Loucy (cell line): Measurements from ENCODE around the gene NLGN1.

Experiments
- H2AFZ ChIP-seq: fragments of 200-600 bp; sonication (generic); 2 replicates; pipeline ENCODE4 v1.6.0; 2016; ENCODE audit warnings: antibody characterized with exemption, mild to moderate bottlenecking, low read length, moderate library complexity
- H3F3A ChIP-seq: fragments of 200-600 bp; 2 replicates; pipeline ENCODE4 v1.6.0; 2016; ENCODE audit warnings: antibody characterized with exemption, low read depth, mild to moderate bottlenecking
- H3K27me3 ChIP-seq: fragments of 200-600 bp; sonication (generic); 2 replicates; pipeline ENCODE4 v1.6.1; 2014; ENCODE audit warnings: low read length, mild to moderate bottlenecking; ENCODE audit not compliant: insufficient read depth, poor library complexity, severe bottlenecking
- H3K36me3 ChIP-seq: fragments of 200-600 bp; sonication (generic); 2 replicates; pipeline ENCODE4 v1.6.1; 2016; ENCODE audit warnings: low read length; ENCODE audit not compliant: insufficient read depth
- H3K4me1 ChIP-seq: fragments of 200-600 bp; sonication (generic); 2 replicates; pipeline ENCODE4 v1.5.1; 2014; ENCODE audit warnings: low read length, mild to moderate bottlenecking; ENCODE audit not compliant: insufficient read depth, poor library complexity, severe bottlenecking
- H3K4me2 ChIP-seq: fragments of 200-600 bp; sonication (generic); 2 replicates; pipeline ENCODE4 v1.6.0; 2014; ENCODE audit warnings: antibody characterized with exemption, low read length, low read depth, mild to moderate bottlenecking; ENCODE audit not compliant: poor library complexity, severe bottlenecking
- H3K4me3 ChIP-seq: fragments of 200-600 bp; sonication (generic); 2 replicates; pipeline ENCODE4 v1.5.1; 2014; ENCODE audit warnings: low read length, mild to moderate bottlenecking, mixed read lengths; ENCODE audit not compliant: poor library complexity, severe bottlenecking
- H3K79me2 ChIP-seq: fragments of 200-600 bp; sonication (generic); 2 replicates; pipeline ENCODE4 v1.6.1; 2014; ENCODE audit warnings: low read length; ENCODE audit not compliant: insufficient read depth
- H3K9ac ChIP-seq: fragments of 200-600 bp; sonication (generic); 2 replicates; pipeline ENCODE4 v1.6.0; 2014; ENCODE audit warnings: mild to moderate bottlenecking, low read depth, low read length, moderate library complexity; ENCODE audit not compliant: poor library complexity, severe bottlenecking
- H3K9me2 ChIP-seq: fragments of 200-600 bp; sonication (generic); replicated peaks from 2 replicates; pipeline ENCODE4 v1.6.1; 2016; ENCODE audit warnings: low read depth, low read length, mixed read lengths
- H3K9me3 ChIP-seq: fragments of 200-600 bp; sonication (generic); 2 replicates; pipeline ENCODE4 v1.6.1; 2014; ENCODE audit warnings: mild to moderate bottlenecking, antibody characterized with exemption, low read length, low read depth; ENCODE audit not compliant: insufficient read depth
- H4K20me1 ChIP-seq: fragments of 200-600 bp; sonication (generic); 2 replicates; pipeline ENCODE4 v1.6.0; 2014; ENCODE audit warnings: antibody characterized with exemption, low read length, mild to moderate bottlenecking; ENCODE audit not compliant: insufficient read depth, poor library complexity, severe bottlenecking
- EZH2phosphoT487 ChIP-seq: fragments of 200-600 bp; IDR thresholded peaks from 2 replicates; pipeline ENCODE4 v1.6.1; 2018; ENCODE audit warnings: antibody characterized with exemption, mild to moderate bottlenecking, moderate library complexity, borderline replicate concordance
- TF ChIP-seq, protein P1 (sequence below): fragments of 200-600 bp; sonication (generic); conservative IDR thresholded peaks from 2 replicates; pipeline ENCODE4 v1.5.1; 2014; ENCODE audit warnings: mild to moderate bottlenecking, antibody characterized with exemption, low read length

NLGN1 gene

DNA sequence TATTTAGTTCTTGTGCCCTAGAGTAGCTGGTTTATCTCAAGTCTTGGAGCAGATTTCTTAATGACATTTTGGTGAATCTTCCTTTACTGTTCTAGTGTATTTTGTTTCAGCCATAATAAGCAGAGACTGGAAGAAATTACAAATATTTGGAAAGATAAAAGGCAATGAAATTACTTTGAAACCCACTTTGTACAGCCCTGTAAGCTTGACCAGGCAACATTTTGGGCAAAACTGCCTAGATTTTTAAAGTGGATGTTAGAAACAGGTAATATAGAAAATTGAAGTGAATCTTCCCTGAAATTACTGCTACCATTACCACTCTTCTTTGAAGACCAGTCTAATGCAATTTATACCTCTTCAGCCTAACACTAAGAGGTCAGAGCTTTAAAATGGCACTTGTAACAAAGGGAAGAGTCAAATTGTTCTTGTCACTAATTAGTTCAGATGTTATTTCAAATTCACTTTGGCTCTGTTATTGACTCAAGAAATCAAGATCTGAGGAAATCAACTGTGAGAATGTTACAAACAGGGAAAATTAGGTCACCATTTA lies 589.4 kb downstream of the NLGN1 start:
- Histone ChIP-seq H3K79me2 (no peaks in the 10 kb centered on the region), H3K27me3 (no peaks in the 10 kb centered on the region), H3K36me3 (no peaks in the 10 kb centered on the region), H3K9ac (no peak overlapping the region), H3K4me1 (no peaks in the 10 kb centered on the region), H3F3A (no peaks in the 10 kb centered on the region), H3K9me3 (no peaks in the 10 kb centered on the region), H3K4me2 (no peak overlapping the region), H2AFZ (no peak overlapping the region), H3K4me3 (no peak overlapping the region), H3K9me2 (no peaks in the 10 kb centered on the region), H4K20me1 (no peaks in the 10 kb centered on the region)
- TF ChIP-seq EZH2phosphoT487 = no peak
- TF ChIP-seq, protein P1, sequence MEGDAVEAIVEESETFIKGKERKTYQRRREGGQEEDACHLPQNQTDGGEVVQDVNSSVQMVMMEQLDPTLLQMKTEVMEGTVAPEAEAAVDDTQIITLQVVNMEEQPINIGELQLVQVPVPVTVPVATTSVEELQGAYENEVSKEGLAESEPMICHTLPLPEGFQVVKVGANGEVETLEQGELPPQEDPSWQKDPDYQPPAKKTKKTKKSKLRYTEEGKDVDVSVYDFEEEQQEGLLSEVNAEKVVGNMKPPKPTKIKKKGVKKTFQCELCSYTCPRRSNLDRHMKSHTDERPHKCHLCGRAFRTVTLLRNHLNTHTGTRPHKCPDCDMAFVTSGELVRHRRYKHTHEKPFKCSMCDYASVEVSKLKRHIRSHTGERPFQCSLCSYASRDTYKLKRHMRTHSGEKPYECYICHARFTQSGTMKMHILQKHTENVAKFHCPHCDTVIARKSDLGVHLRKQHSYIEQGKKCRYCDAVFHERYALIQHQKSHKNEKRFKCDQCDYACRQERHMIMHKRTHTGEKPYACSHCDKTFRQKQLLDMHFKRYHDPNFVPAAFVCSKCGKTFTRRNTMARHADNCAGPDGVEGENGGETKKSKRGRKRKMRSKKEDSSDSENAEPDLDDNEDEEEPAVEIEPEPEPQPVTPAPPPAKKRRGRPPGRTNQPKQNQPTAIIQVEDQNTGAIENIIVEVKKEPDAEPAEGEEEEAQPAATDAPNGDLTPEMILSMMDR = no peak

DNA sequence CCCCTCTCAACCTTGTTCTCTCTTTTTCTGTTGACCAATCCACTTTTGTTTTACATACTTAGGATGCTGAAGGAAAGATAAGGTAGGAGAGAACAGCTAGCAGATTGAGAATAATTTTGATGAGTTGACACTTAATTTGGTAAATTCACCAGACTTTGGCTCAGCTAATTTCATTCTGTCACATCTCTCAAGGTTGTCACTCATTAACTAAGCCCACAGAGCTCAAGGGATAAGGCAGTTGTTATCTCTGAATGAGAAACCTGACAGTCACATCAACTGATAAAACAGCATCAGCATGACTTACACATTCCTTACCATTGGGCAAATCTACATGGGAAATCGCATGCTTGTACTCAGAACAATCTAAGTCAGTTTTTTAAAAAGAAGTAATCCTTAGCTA lies 591.4 kb downstream of the NLGN1 start:
- Histone ChIP-seq H3K27me3 (no peaks in the 10 kb centered on the region), H4K20me1 (no peaks in the 10 kb centered on the region), H3K4me3 (no peak overlapping the region), H2AFZ (no peak overlapping the region), H3K9me3 (no peaks in the 10 kb centered on the region), H3F3A (no peaks in the 10 kb centered on the region), H3K9ac (no peak overlapping the region), H3K79me2 (no peaks in the 10 kb centered on the region), H3K9me2 (no peaks in the 10 kb centered on the region), H3K4me2 (no peak overlapping the region), H3K4me1 (no peaks in the 10 kb centered on the region), H3K36me3 (no peaks in the 10 kb centered on the region)
- TF ChIP-seq, protein P1 = no peak
- no peak for TF ChIP-seq EZH2phosphoT487

DNA sequence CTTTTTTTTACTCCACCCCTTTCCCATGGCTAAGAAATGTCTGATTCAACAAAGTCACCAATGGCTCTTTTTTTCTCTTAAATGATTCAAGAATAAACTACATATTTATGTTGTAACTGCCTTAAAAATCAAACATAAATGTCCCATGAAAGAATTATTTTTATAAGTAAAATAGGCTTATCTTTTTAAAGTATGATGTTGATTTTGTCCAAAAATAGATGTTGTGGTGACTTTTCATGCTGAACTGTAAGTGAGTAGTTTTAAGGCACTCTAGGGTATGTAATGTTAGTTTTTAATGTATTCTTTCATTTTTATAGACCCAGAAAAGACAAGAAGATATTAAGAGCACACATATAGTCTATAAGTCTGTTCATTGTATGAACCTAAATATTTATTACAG lies 594.9 kb downstream of the NLGN1 start:
- no peaks in the 10 kb centered on the region for H3K36me3 ChIP-seq
- H4K20me1 ChIP-seq = no peaks in the 10 kb centered on the region
- no peaks in the 10 kb centered on the region for H3K4me1 ChIP-seq
- no peak overlapping the region for H3K4me3 ChIP-seq
- no peak overlapping the region for H3K9ac ChIP-seq
- H3K79me2 ChIP-seq = no peaks in the 10 kb centered on the region
- H2AFZ ChIP-seq = no peak overlapping the region
- no peaks in the 10 kb centered on the region for H3K27me3 ChIP-seq
- H3K9me2 ChIP-seq = no peaks in the 10 kb centered on the region
- TF ChIP-seq, protein P1 = no peak
- no peak for TF ChIP-seq EZH2phosphoT487
- H3K9me3 ChIP-seq = no peaks in the 10 kb centered on the region
- no peak overlapping the region for H3K4me2 ChIP-seq
- H3F3A ChIP-seq = no peaks in the 10 kb centered on the region
